SK-N-SH (cell line): ENCODE results near the gene ZDHHC16. TPM values are rescaled to one million over a fixed set of nuclear protein-coding genes. Genes with fewer than 3 reads are reported as not detected.

Experiments used
- CTCF ChIA-PET: fragments of 300-600, 350-600 bp; formaldehyde crosslinking; extraction: SDS; loops from one replicate; lab custom pipeline; 2021; lab: Yijun Ruan, JAX
- POLR2A ChIA-PET: fragments of 350-600 bp; sonication (Branson Sonifier 250); formaldehyde crosslinking; extraction: SDS; loops from one replicate; lab custom pipeline; 2020; ENCODE audit warnings: antibody characterized with exemption, inconsistent platforms; lab: Yijun Ruan, JAX
- DNase-seq: peaks from one replicate; pipeline ENCODE4 v3.0.0; 2012
- H2AFZ ChIP-seq: fragments of 200-600 bp; sonication (generic); 2 replicates; pipeline ENCODE4 v1.8.1; 2016; ENCODE audit warnings: antibody characterized with exemption, mild to moderate bottlenecking, low read depth
- H3F3A ChIP-seq: fragments of 200-600 bp; sonication (generic); replicated peaks from 2 replicates; pipeline ENCODE3; 2016; ENCODE audit warnings: antibody characterized with exemption, mild to moderate bottlenecking; ENCODE audit not compliant: insufficient read depth
- H3K27ac ChIP-seq, 2 experiments: fragments of 200-500 bp in 1 of 2; fragments of 200-600 bp in 1 of 2; sonication (Bioruptor generic) in 1 of 2; sonication (generic), shearing (Covaris generic) in 1 of 2; 2 replicates each; pipeline versions ENCODE4 v1.5.1 to v1.6.1; 2014 to 2016; ENCODE audit warnings: low read depth in 2 of 2, inconsistent platforms in 1 of 2, low read length in 1 of 2, mild to moderate bottlenecking in 1 of 2, mixed read lengths in 1 of 2
- H3K27me3 ChIP-seq: fragments of 200-600 bp; sonication (generic), shearing (Covaris generic); 2 replicates; pipeline ENCODE4 v1.6.1; 2016; ENCODE audit warnings: mixed run types; ENCODE audit not compliant: insufficient read depth
- H3K36me3 ChIP-seq, 2 experiments: fragments of 200-500 bp in 1 of 2; fragments of 200-600 bp in 1 of 2; sonication (Bioruptor generic) in 1 of 2; sonication (generic) in 1 of 2; replicated peaks in 1 of 2; 2 replicates each; pipeline versions ENCODE3 to v1.5.1; 2014 to 2016; ENCODE audit warnings: low read length in 1 of 2, mild to moderate bottlenecking in 1 of 2; ENCODE audit not compliant: insufficient read depth in 2 of 2, control insufficient read depth in 1 of 2
- H3K4me1 ChIP-seq, 2 experiments: fragments of 200-500 bp in 1 of 2; fragments of 200-600 bp in 1 of 2; sonication (Bioruptor generic) in 1 of 2; sonication (generic), shearing (Covaris generic) in 1 of 2; 2 replicates each; pipeline versions ENCODE4 v1.5.1 to v1.6.1; 2014 to 2016; ENCODE audit warnings: low read depth in 1 of 2, low read length in 1 of 2, mixed run types in 1 of 2; ENCODE audit not compliant: insufficient read depth in 2 of 2, control insufficient read depth in 1 of 2
- H3K4me2 ChIP-seq: fragments of 200-600 bp; sonication (generic), shearing (Covaris generic); 2 replicates; pipeline ENCODE4 v1.6.1; 2017; ENCODE audit warnings: mixed run types
- H3K4me3 ChIP-seq, 2 experiments: fragments of 200-500 bp in 1 of 2; fragments of 200-600 bp in 1 of 2; sonication (Bioruptor generic) in 1 of 2; sonication (generic), shearing (Covaris generic) in 1 of 2; 2 replicates each; pipeline versions ENCODE4 v1.5.1 to v1.8.1; 2014 to 2016; ENCODE audit warnings: low read depth in 2 of 2, inconsistent platforms in 1 of 2, low read length in 1 of 2, mild to moderate bottlenecking in 1 of 2, mixed read lengths in 1 of 2, moderate library complexity in 1 of 2
- H3K79me2 ChIP-seq: fragments of 200-600 bp; sonication (generic); 2 replicates; pipeline ENCODE4 v1.8.1; 2017; ENCODE audit warnings: mild to moderate bottlenecking; ENCODE audit not compliant: insufficient read depth
- H3K9ac ChIP-seq: fragments of 200-600 bp; sonication (generic); 2 replicates; pipeline ENCODE4 v1.6.1; 2017; ENCODE audit warnings: mixed run types
- H3K9me2 ChIP-seq: fragments of 200-600 bp; sonication (generic); 2 replicates; pipeline ENCODE4 v1.6.1; 2017; ENCODE audit warnings: mixed run types
- H3K9me3 ChIP-seq: fragments of 200-600 bp; sonication (generic); 2 replicates; pipeline ENCODE4 v1.6.1; 2017; ENCODE audit warnings: mixed run types, mild to moderate bottlenecking, moderate library complexity
- H4K20me1 ChIP-seq: fragments of 200-600 bp; sonication (generic); 2 replicates; pipeline ENCODE4 v1.6.1; 2017; ENCODE audit warnings: mild to moderate bottlenecking, mixed run types; ENCODE audit not compliant: insufficient read depth
- CHD2 ChIP-seq: fragments of 150-350 bp; IDR thresholded peaks from 2 replicates; pipeline ENCODE4 v1.6.1; 2018; ENCODE audit warnings: low read length; ENCODE audit not compliant: partially characterized antibody
- EZH2phosphoT487 ChIP-seq: fragments of 200-600 bp; sonication (generic); IDR thresholded peaks from 2 replicates; pipeline ENCODE4 v1.6.1; 2017; ENCODE audit warnings: low read depth, mixed run types, mild to moderate bottlenecking, antibody characterized with exemption, moderate library complexity, borderline replicate concordance
- MAX ChIP-seq: IDR thresholded peaks from 2 replicates; pipeline ENCODE4 v1.4.0; 2012; ENCODE audit warnings: low read depth
- NFIC ChIP-seq: IDR thresholded peaks from 2 replicates; pipeline ENCODE4 v1.4.0; 2012; ENCODE audit warnings: borderline replicate concordance
- NRF1 ChIP-seq: IDR thresholded peaks from 2 replicates; pipeline ENCODE4 v1.6.1; 2012; ENCODE audit warnings: low read depth, mild to moderate bottlenecking, low read length
- POLR2AphosphoS5 ChIP-seq: IDR thresholded peaks from 2 replicates; pipeline ENCODE4 v1.6.1; 2012; ENCODE audit warnings: low read depth, low read length
- RXRA ChIP-seq: IDR thresholded peaks from 2 replicates; pipeline ENCODE4 v1.4.0; 2012; ENCODE audit warnings: low read depth, mild to moderate bottlenecking, borderline replicate concordance
- SMC3 ChIP-seq: IDR thresholded peaks from 2 replicates; pipeline ENCODE4 v1.6.1; 2012; ENCODE audit warnings: low read depth, low read length, improper control_type of control experiment
- TEAD4 ChIP-seq: IDR thresholded peaks from 2 replicates; pipeline ENCODE4 v1.4.0; 2012; ENCODE audit warnings: mild to moderate bottlenecking, borderline replicate concordance; ENCODE audit not compliant: insufficient read depth
- USF1 ChIP-seq: IDR thresholded peaks from 2 replicates; pipeline ENCODE4 v1.4.0; 2012; ENCODE audit warnings: low read depth, borderline replicate concordance
- WGBS: methylation state at CpG from one replicate; pipeline ENCODE4 v1.1.6; 2017; ENCODE audit warnings: low lambda C conversion rate; 5-methylcytosine and 5-hydroxymethylcytosine counted together
- polyA plus RNA-seq, 3 experiments: library from polyadenylated mRNA; depleted of rRNA; stranded (reverse); fragments of >200 nt; gene quantifications; 2 replicates each; pipeline ENCODE4 v1.2.3, GENCODE V29; 2012

The ZDHHC16 gene
- polyA plus RNA-seq, 1 of the 3 experiments (the other 2 are of a cell fraction) = 71.5 TPM

DNA sequence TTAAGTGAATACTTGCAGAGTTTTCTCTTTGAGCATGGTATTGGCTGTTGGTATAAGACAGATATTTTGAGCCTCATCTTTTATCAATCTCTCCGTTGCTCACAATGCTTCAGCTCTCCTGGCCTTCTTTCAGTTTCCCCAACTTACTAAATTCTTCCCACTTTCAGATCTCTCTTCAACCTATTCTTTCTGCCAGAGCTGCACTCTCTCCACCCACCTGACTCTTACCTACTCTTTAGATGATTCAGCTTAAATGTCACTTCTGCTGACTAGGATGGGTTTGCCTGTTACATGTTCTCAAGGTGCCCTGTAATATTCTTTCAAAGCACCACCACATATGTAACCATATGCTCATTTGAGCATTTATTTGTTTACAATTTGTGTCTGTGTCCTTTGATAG is 1.8 kb upstream of the ZDHHC16 start:
- DNase-seq = no peak
- peak overlapping the region; percentile 79 for H3K4me2 ChIP-seq
- H3K9ac ChIP-seq = 0 out of 2 replicates have a peak overlapping the region, but pooled peaks have one; percentile 75
- peaks cover 67% of the 10 kb centered on the region for H3K79me2 ChIP-seq
- WGBS = 94% methylated on average over 1 of the region's 1 CpG
- H3K27me3 ChIP-seq = no peaks in the 10 kb centered on the region
- no peak overlapping the region for H3K4me3 ChIP-seq
- peaks cover 7 to 9% of the 10 kb centered on the region in 2 experiments; a peak in 3 of 4 replicates for H3K4me1 ChIP-seq
- no peaks in the 10 kb centered on the region for H3K9me2 ChIP-seq
- peaks cover 5 to 18% of the 10 kb centered on the region in 2 experiments for H3K36me3 ChIP-seq
- POLR2A ChIA-PET = no interaction called here
- CTCF ChIA-PET = interaction anchor here (1.3 to 2.0 kb wide), 3 partner anchors 36 to 232 kb away, joined by 3 to 4 read pairs (median 4); no protein-coding TSS in a partner anchor
- no peaks in the 10 kb centered on the region for H3K9me3 ChIP-seq
- no peaks in the 10 kb centered on the region for H3F3A ChIP-seq
- H4K20me1 ChIP-seq = peaks cover 4% of the 10 kb centered on the region; the same call in 1 of the 2 replicates
- H3K27ac ChIP-seq = no peak overlapping the region
- TF ChIP-seq CHD2 (no peak), MAX (no peak), RXRA (no peak), TEAD4 (no peak), POLR2AphosphoS5 (no peak), NFIC (no peak), USF1 (no peak), SMC3 (no peak), NRF1 (no peak), EZH2phosphoT487 (no peak)
- no peak overlapping the region for H2AFZ ChIP-seq

GRCh38 chr10:97445357-97445721 is 636 bp upstream of the ZDHHC16 start:
- Histone ChIP-seq H4K20me1 (peaks cover 5% of the 10 kb centered on the region; the same call in 1 of the 2 replicates), H3F3A (no peaks in the 10 kb centered on the region), H3K79me2 (peaks cover 77% of the 10 kb centered on the region), H3K36me3 (peaks cover 5 to 19% of the 10 kb centered on the region in 2 experiments), H2AFZ (peak overlapping the region; percentile 85), H3K27ac (peak overlapping the region; percentile 60 to 71; a peak in 3 of 4 replicates), H3K9me3 (no peaks in the 10 kb centered on the region), H3K27me3 (no peaks in the 10 kb centered on the region), H3K4me1 (peaks cover 7 to 9% of the 10 kb centered on the region in 2 experiments; a peak in 3 of 4 replicates), H3K4me2 (peak overlapping the region; percentile 79), H3K9ac (peak overlapping the region; percentile 75), H3K9me2 (no peaks in the 10 kb centered on the region), H3K4me3 (peak overlapping the region; percentile 80 to 93)
- TF ChIP-seq TEAD4 = no peak
- ChIA-PET POLR2A (no interaction called here), CTCF (interaction anchor here (1.3 to 2.0 kb wide), 4 partner anchors 37 to 231 kb away, joined by 3 to 6 read pairs (median 4); no protein-coding TSS in a partner anchor)
- 3% methylated on average over 6 of the region's 13 CpGs for WGBS
- no peak for DNase-seq
